H1 (cell line): ENCODE data around the gene LMTK3. TPM values are rescaled to one million over a fixed set of nuclear protein-coding genes. Genes with fewer than 3 reads are reported as not detected.

ENCODE experiments used
- CTCF ChIA-PET: fragments of 300-600 bp; sonication (Branson Sonifier 250); formaldehyde crosslinking; loops from one replicate; lab custom pipeline; 2021; ENCODE audit not compliant: partially characterized antibody; lab: Charles Lee
- POLR2A ChIA-PET: fragments of 300-600 bp; sonication (Branson Sonifier 250); formaldehyde crosslinking; loops from one replicate; lab custom pipeline; 2021; ENCODE audit warnings: inconsistent platforms; ENCODE audit not compliant: partially characterized antibody; lab: Charles Lee
- DNase-seq, 2 experiments: peaks; one replicate each; pipeline versions ENCODE4 v3.0.0 to v3.0.0-alpha.2; 2010 to 2022; ENCODE audit warnings: low spot score in 2 of 2, low read depth in 1 of 2, mixed read lengths in 1 of 2
- FAIRE-seq: peaks from 2 replicates; lab custom pipeline; 2011; peaks lifted over from hg19 to GRCh38; lab: Jason Lieb, UNC
- H2AFZ ChIP-seq: 2 replicates; pipeline ENCODE4 v1.8.1; 2012; ENCODE audit warnings: low read length, inconsistent platforms
- H2AK5ac ChIP-seq: 2 replicates; pipeline ENCODE4 v1.6.1; 2013; ENCODE audit warnings: low read depth, low read length
- H2BK120ac ChIP-seq: replicated peaks from 2 replicates; pipeline ENCODE3; 2013; ENCODE audit warnings: low read depth, low read length, inconsistent platforms
- H2BK12ac ChIP-seq: 2 replicates; pipeline ENCODE4 v1.6.1; 2013; ENCODE audit warnings: low read depth, low read length
- H2BK15ac ChIP-seq: 2 replicates; pipeline ENCODE4 v1.6.1; 2013; ENCODE audit warnings: low read length
- H2BK20ac ChIP-seq: 2 replicates; pipeline ENCODE4 v1.6.1; 2013; ENCODE audit warnings: low read length
- H2BK5ac ChIP-seq: 2 replicates; pipeline ENCODE4 v1.6.1; 2013; ENCODE audit warnings: low read depth, low read length
- H3K14ac ChIP-seq: 2 replicates; pipeline ENCODE4 v1.6.1; 2013; ENCODE audit warnings: inconsistent platforms; ENCODE audit not compliant: insufficient read length
- H3K18ac ChIP-seq: 2 replicates; pipeline ENCODE4 v1.6.1; 2013; ENCODE audit warnings: low read length; ENCODE audit errors: extremely low read depth
- H3K23ac ChIP-seq: 2 replicates; pipeline ENCODE4 v1.6.1; 2013; ENCODE audit warnings: inconsistent platforms; ENCODE audit not compliant: insufficient read length
- H3K23me2 ChIP-seq: 2 replicates; pipeline ENCODE4 v1.6.1; 2013; ENCODE audit warnings: low read depth, low read length
- H3K27ac ChIP-seq: 2 replicates; pipeline ENCODE4 v1.6.1; 2011; ENCODE audit warnings: low read depth, low read length, inconsistent platforms
- H3K27me3 ChIP-seq, 4 experiments: replicated peaks in 1 of 4; 1 replicate in 1 of 4; 2 replicates in 3 of 4; pipeline versions ENCODE4 v1.6.1 to v1.8.1; 2011 to 2013; ENCODE audit warnings: low read length in 3 of 4, mild to moderate bottlenecking in 3 of 4, inconsistent platforms in 2 of 4, mixed read lengths in 2 of 4, moderate library complexity in 1 of 4; ENCODE audit not compliant: control insufficient read depth in 3 of 4, insufficient read depth in 3 of 4; ENCODE audit errors: extremely low read depth in 1 of 4
- H3K36me3 ChIP-seq, 4 experiments: 2 replicates each; pipeline versions ENCODE4 v1.6.1 to v1.8.1; 2011 to 2013; ENCODE audit warnings: mild to moderate bottlenecking in 4 of 4, low read length in 3 of 4, moderate library complexity in 2 of 4, control low read depth in 1 of 4, inconsistent platforms in 1 of 4; ENCODE audit not compliant: insufficient read depth in 4 of 4, control insufficient read depth in 2 of 4
- H3K4ac ChIP-seq: replicated peaks from 2 replicates; pipeline ENCODE3; 2013; ENCODE audit warnings: low read length, low read depth, mixed read lengths, inconsistent platforms; ENCODE audit not compliant: insufficient read length
- H3K4me1 ChIP-seq, 4 experiments: replicated peaks in 1 of 4; 1 replicate in 1 of 4; 2 replicates in 3 of 4; pipeline versions ENCODE4 v1.6.1 to v1.8.1; 2011 to 2013; ENCODE audit warnings: low read length in 3 of 4, inconsistent platforms in 2 of 4, mixed read lengths in 1 of 4; ENCODE audit not compliant: insufficient read depth in 4 of 4, control insufficient read depth in 3 of 4
- H3K4me2 ChIP-seq, 2 experiments: 2 replicates each; pipeline versions ENCODE4 v1.6.1 to v1.8.1; 2011 to 2013; ENCODE audit warnings: low read depth in 2 of 2, low read length in 2 of 2, control low read depth in 1 of 2, inconsistent platforms in 1 of 2, mild to moderate bottlenecking in 1 of 2; ENCODE audit not compliant: insufficient read depth in 1 of 2
- H3K4me3 ChIP-seq, 4 experiments: fragments of 200-600, 300-600 bp in 1 of 4; sonication (generic), shearing (Covaris generic), sonication (Bioruptor Twin) in 1 of 4; 2 replicates each; pipeline versions ENCODE4 v1.5.1 to v1.8.1; 2011 to 2016; ENCODE audit warnings: low read length in 4 of 4, low read depth in 3 of 4, control low read depth in 2 of 4, inconsistent platforms in 2 of 4, mild to moderate bottlenecking in 2 of 4, mixed read lengths in 1 of 4, moderate library complexity in 1 of 4; ENCODE audit not compliant: insufficient read depth in 2 of 4; ENCODE audit errors: extremely low read depth in 1 of 4
- H3K56ac ChIP-seq: replicated peaks from 2 replicates; pipeline ENCODE3; 2013; ENCODE audit warnings: low read depth, mild to moderate bottlenecking, mixed read lengths, low read length, inconsistent platforms; ENCODE audit not compliant: insufficient read length
- H3K79me1 ChIP-seq: 2 replicates; pipeline ENCODE4 v1.6.1; 2013; ENCODE audit warnings: low read depth, low read length, control low read depth
- H3K79me2 ChIP-seq, 2 experiments: 2 replicates each; pipeline versions ENCODE4 v1.6.1 to v1.8.1; 2012 to 2013; ENCODE audit warnings: low read length in 2 of 2, mild to moderate bottlenecking in 2 of 2, inconsistent platforms in 1 of 2; ENCODE audit not compliant: insufficient read depth in 2 of 2, control insufficient read depth in 1 of 2
- H3K9ac ChIP-seq, 4 experiments: replicated peaks in 1 of 4; 1 replicate in 1 of 4; 2 replicates in 3 of 4; pipeline versions ENCODE4 v1.6.1 to v1.8.1; 2011 to 2013; ENCODE audit warnings: low read depth in 3 of 4, low read length in 3 of 4, control low read depth in 2 of 4, mild to moderate bottlenecking in 2 of 4, moderate library complexity in 2 of 4, inconsistent platforms in 1 of 4; ENCODE audit errors: extremely low read depth in 1 of 4
- H3K9me3 ChIP-seq, 2 experiments: 2 replicates each; pipeline versions ENCODE4 v1.6.1 to v1.8.1; 2012 to 2013; ENCODE audit warnings: mild to moderate bottlenecking in 2 of 2, moderate library complexity in 2 of 2, control low read depth in 1 of 2, inconsistent platforms in 1 of 2, low read depth in 1 of 2, low read length in 1 of 2, mixed read lengths in 1 of 2; ENCODE audit not compliant: insufficient read depth in 2 of 2
- H4K20me1 ChIP-seq, 2 experiments: replicated peaks in 1 of 2; 2 replicates each; pipeline versions ENCODE3 to v1.8.1; 2011 to 2013; ENCODE audit warnings: inconsistent platforms in 2 of 2, low read length in 2 of 2, mild to moderate bottlenecking in 1 of 2; ENCODE audit not compliant: insufficient read depth in 2 of 2, control insufficient read depth in 1 of 2
- H4K5ac ChIP-seq: 2 replicates; pipeline ENCODE4 v1.6.1; 2013; ENCODE audit warnings: low read length, low read depth, mixed read lengths, inconsistent platforms; ENCODE audit not compliant: insufficient read length
- H4K8ac ChIP-seq: 2 replicates; pipeline ENCODE4 v1.8.0; 2013; ENCODE audit warnings: mild to moderate bottlenecking, moderate library complexity, low read length, inconsistent platforms; ENCODE audit not compliant: insufficient read depth; ENCODE audit errors: extremely low read depth
- H4K91ac ChIP-seq: replicated peaks from 2 replicates; pipeline ENCODE3; 2013; ENCODE audit warnings: low read length, mixed read lengths, inconsistent platforms; ENCODE audit not compliant: insufficient read length
- ASH2L ChIP-seq: fragments of 200-600, 300-600 bp; sonication (generic); IDR thresholded peaks from one replicate; pipeline ENCODE4 v1.7.1; 2017; ENCODE audit warnings: low read length
- CBX8 ChIP-seq: fragments of 300-800, 300-1000 bp; sonication (generic); IDR thresholded peaks from 2 replicates; pipeline ENCODE4 v1.7.1; 2016; ENCODE audit warnings: low read depth, low read length, borderline replicate concordance
- CHD2 ChIP-seq: IDR thresholded peaks from 2 replicates; pipeline ENCODE4 v1.6.1; 2012; ENCODE audit warnings: low read length, improper control_type of control experiment
- GTF2F1 ChIP-seq: IDR thresholded peaks from 2 replicates; pipeline ENCODE4 v1.6.1; 2012; ENCODE audit warnings: low read depth, low read length, improper control_type of control experiment, borderline replicate concordance
- KDM5A ChIP-seq: fragments of 200-600 bp; IDR thresholded peaks from 2 replicates; pipeline ENCODE4 v1.7.1; 2012; ENCODE audit warnings: mild to moderate bottlenecking, low read length, inconsistent platforms, mixed read lengths
- POLR2AphosphoS5 ChIP-seq: IDR thresholded peaks from 2 replicates; pipeline ENCODE4 v1.6.1; 2011; ENCODE audit warnings: low read depth, low read length
- RFX5 ChIP-seq: IDR thresholded peaks from 2 replicates; pipeline ENCODE4 v1.6.1; 2011; ENCODE audit warnings: low read depth, low read length, improper control_type of control experiment, borderline replicate concordance
- WGBS, 2 experiments: shearing (Covaris generic) in 1 of 2; methylation state at CpG; one replicate each; pipeline versions ENCODE4 v1.1.6 to v1.1.7; 2013 to 2015; ENCODE audit warnings: low lambda C conversion rate in 2 of 2, mixed read lengths in 2 of 2, inconsistent platforms in 1 of 2, low coverage in 1 of 2, missing lambda C conversion rate in 1 of 2; ENCODE audit not compliant: insufficient replicate concordance in 2 of 2, insufficient coverage in 1 of 2, insufficient read length in 1 of 2; ENCODE audit errors: extremely low coverage in 1 of 2, missing lambda C conversion rate in 1 of 2; 5-methylcytosine and 5-hydroxymethylcytosine counted together
- polyA plus RNA-seq, 7 experiments: library from polyadenylated mRNA; depleted of rRNA in 3 of 7; stranded (reverse) in 5 of 7; unstranded in 2 of 7; fragments of >200 nt in 5 of 7; fragments of 200-250 nt in 2 of 7; gene quantifications; 1 replicate in 5 of 7; 2 replicates in 1 of 7; 4 replicates in 1 of 7; pipeline versions ENCODE4 v1.2.1 to v1.2.3, GENCODE V29; 2011 to 2013; ENCODE audit warnings: missing spikeins in 2 of 7, mixed read lengths in 2 of 7
- total RNA-seq: library from RNA; stranded (reverse); fragmentation: NEBNext Ultra II Directional; extraction: Animal tissue kit (Norgen Biotek cat#: 25700); gene quantifications from 2 replicates; pipeline ENCODE4 v1.2.1, GENCODE V29; 2021
- TF ChIP-seq, protein P1 (sequence below), 3 experiments: IDR thresholded peaks; 1 replicate in 2 of 3; 2 replicates in 1 of 3; pipeline versions ENCODE4 v1.5.1 to v1.6.1; 2011; ENCODE audit warnings: low read length in 3 of 3, mild to moderate bottlenecking in 3 of 3, inconsistent platforms in 2 of 3, low read depth in 1 of 3, moderate library complexity in 1 of 3; ENCODE audit not compliant: insufficient read depth in 1 of 3; ENCODE audit errors: control extremely low read depth in 1 of 3
- TF ChIP-seq, protein P2 (sequence below): IDR thresholded peaks from 2 replicates; pipeline ENCODE4 v1.6.1; 2011; ENCODE audit warnings: low read length, improper control_type of control experiment

Gene LMTK3
- total and polyA plus RNA-seq, 2 of the 8 experiments (the other 6 are each of a cell fraction or from before 2014, with no cell fraction given): 2.7 to 12.4 TPM

DNA sequence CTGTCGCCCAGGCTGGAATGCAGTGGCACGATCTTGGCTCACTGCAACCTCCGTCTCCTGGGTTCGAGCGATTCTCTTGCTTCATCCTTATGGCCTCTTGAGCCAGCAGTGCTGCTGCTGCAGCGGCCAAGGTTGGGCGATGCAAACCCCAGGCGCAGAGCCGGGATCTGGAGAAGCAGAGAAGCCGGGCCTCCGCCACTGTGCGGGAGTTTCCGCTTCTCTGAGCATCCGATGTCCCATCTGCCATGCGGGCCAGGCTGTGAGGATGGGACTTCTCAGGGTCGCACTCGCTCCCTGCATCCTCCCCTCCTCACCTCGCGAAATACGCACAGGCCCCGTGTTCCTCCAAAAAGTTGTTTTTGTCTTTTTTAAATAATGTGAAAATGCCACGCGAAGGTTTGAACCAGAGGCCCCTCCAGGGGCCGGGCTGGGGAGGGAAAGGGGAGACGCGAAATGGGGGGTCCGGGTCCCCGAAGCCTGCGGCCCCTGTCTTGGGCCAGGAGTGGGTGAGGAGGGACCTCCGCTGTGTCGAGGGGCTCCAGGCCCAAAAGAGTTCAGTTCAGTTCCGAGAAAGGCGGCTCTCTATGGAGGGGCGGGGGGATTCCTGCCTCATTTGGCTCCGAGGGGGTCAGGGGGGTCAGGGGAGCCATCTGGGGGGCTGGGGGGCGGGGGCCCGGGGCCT is 26.6 kb downstream of the LMTK3 start:
- no peak overlapping the region for H2BK120ac ChIP-seq
- FAIRE-seq: no peak
- no peak overlapping the region for H4K8ac ChIP-seq
- no peak overlapping the region for H4K5ac ChIP-seq
- H3K36me3 ChIP-seq: peaks cover 0 to 7% (median 1%) of the 10 kb centered on the region in 4 experiments; a peak in 5 of 8 replicates
- no peaks in the 10 kb centered on the region for H3K79me2 ChIP-seq
- ChIA-PET CTCF (no interaction called here), POLR2A (interaction anchor here (2.2 kb wide), 1 partner anchor 15 kb away, joined by 13 read pairs; no protein-coding TSS in a partner anchor)
- no peak overlapping the region for H3K14ac ChIP-seq
- H3K27ac ChIP-seq: no peak overlapping the region
- no peak overlapping the region for H2BK20ac ChIP-seq
- H3K18ac ChIP-seq: no peak overlapping the region
- no peak overlapping the region for H2BK12ac ChIP-seq
- H2AFZ ChIP-seq: no peak overlapping the region
- peaks cover 0 to 5% (median 3%) of the 10 kb centered on the region in 4 experiments; a peak in 3 of 7 replicates for H3K27me3 ChIP-seq
- H3K4me1 ChIP-seq: peaks cover 0 to 3% (median under 1%) of the 10 kb centered on the region in 4 experiments; a peak in 5 of 7 replicates
- H3K56ac ChIP-seq: no peak overlapping the region
- H3K79me1 ChIP-seq: no peaks in the 10 kb centered on the region; the same call in 1 of the 2 replicates
- no peaks in the 10 kb centered on the region for H3K9me3 ChIP-seq
- H3K9ac ChIP-seq: no peak overlapping the region
- H2BK15ac ChIP-seq: no peak overlapping the region
- H3K4me3 ChIP-seq: no peak overlapping the region
- no peak overlapping the region for H2BK5ac ChIP-seq
- no peak overlapping the region for H2AK5ac ChIP-seq
- H3K4me2 ChIP-seq: no peak overlapping the region
- H3K23me2 ChIP-seq: peaks cover 3% of the 10 kb centered on the region; the same call in 1 of the 2 replicates
- H3K23ac ChIP-seq: no peak overlapping the region
- whole genome bisulfite sequencing, 2 experiments: 90% methylated on average over 24 of the region's 37 CpGs; no CpG with 5 or more reads in 1 of the 2 experiments
- H3K4ac ChIP-seq: no peak overlapping the region
- DNase-seq: no peak
- no peak overlapping the region for H4K91ac ChIP-seq
- H4K20me1 ChIP-seq: peaks cover 3 to 4% of the 10 kb centered on the region in 2 experiments
- TF ChIP-seq CBX8 (no peak), RFX5 (no peak), POLR2AphosphoS5 (no peak), GTF2F1 (no peak), ASH2L (no peak), CHD2 (no peak), KDM5A (no peak)
- TF ChIP-seq, protein P1, sequence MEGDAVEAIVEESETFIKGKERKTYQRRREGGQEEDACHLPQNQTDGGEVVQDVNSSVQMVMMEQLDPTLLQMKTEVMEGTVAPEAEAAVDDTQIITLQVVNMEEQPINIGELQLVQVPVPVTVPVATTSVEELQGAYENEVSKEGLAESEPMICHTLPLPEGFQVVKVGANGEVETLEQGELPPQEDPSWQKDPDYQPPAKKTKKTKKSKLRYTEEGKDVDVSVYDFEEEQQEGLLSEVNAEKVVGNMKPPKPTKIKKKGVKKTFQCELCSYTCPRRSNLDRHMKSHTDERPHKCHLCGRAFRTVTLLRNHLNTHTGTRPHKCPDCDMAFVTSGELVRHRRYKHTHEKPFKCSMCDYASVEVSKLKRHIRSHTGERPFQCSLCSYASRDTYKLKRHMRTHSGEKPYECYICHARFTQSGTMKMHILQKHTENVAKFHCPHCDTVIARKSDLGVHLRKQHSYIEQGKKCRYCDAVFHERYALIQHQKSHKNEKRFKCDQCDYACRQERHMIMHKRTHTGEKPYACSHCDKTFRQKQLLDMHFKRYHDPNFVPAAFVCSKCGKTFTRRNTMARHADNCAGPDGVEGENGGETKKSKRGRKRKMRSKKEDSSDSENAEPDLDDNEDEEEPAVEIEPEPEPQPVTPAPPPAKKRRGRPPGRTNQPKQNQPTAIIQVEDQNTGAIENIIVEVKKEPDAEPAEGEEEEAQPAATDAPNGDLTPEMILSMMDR (IDR thresholded peaks at IDR 0.05; ENCODE audit: control extremely low read depth in 1 of 3, insufficient read depth in 1 of 3, low read depth in 1 of 3, low read length in 3 of 3): no peak
- TF ChIP-seq, protein P2, sequence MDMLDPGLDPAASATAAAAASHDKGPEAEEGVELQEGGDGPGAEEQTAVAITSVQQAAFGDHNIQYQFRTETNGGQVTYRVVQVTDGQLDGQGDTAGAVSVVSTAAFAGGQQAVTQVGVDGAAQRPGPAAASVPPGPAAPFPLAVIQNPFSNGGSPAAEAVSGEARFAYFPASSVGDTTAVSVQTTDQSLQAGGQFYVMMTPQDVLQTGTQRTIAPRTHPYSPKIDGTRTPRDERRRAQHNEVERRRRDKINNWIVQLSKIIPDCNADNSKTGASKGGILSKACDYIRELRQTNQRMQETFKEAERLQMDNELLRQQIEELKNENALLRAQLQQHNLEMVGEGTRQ: no peak
